HG03060 (cell line): ENCODE data around the gene ETS1.
A peak's percentile ranks its signal among the peaks of the same experiment; 100 is the strongest.

Experiments used
- ATAC-seq: cut with Tn5 transposase; IDR thresholded peaks from one replicate; pipeline ENCODE4 v1.9.1; 2021; ENCODE audit warnings: low read depth, moderate number of reproducible peaks; ENCODE audit not compliant: unreplicated experiment

ETS1 gene

GRCh38 chr11:128506999-128507611 lies 80.3 kb downstream of the ETS1 start:
- ATAC-seq, result no peak

GRCh38 chr11:128506356-128506755 lies 81.0 kb downstream of the ETS1 start:
- no peak for ATAC-seq

GRCh38 chr11:128505449-128506065 lies 81.8 kb downstream of the ETS1 start:
- ATAC-seq, result no peak

DNA sequence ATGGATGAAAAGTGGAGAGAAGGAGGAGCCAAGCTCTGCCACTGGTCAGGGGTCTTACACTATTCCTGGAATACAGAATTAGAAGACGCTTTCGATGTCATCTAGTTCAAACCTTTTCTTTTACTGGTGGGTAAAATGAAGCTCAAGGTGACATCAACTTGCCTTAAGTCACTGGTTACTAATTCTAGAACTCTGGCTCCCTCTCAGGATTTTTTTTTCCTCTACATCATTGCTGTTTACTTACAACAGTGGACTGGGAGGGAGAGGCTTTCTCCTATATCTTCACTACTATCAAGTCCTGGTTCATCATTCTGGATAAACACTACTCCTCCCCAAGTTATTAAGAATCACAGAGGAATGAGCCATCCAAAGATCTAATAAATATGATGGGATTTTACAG lies 82.9 kb downstream of the ETS1 start:
- no peak for ATAC-seq

GRCh38 chr11:128503245-128503991 lies 83.9 kb downstream of the ETS1 start:
- no peak for ATAC-seq

GRCh38 chr11:128502726-128503125 lies 84.6 kb downstream of the ETS1 start:
- no peak for ATAC-seq

- ATAC-seq, result no peak
These were observed 85.5 kb downstream of the ETS1 start for GRCh38 chr11:128501632-128502549.

- ATAC-seq, result no peak
These were observed 86.3 kb downstream of the ETS1 start for GRCh38 chr11:128501008-128501407.

GRCh38 chr11:128500493-128500892 lies 86.9 kb downstream of the ETS1 start:
- ATAC-seq, result no peak

DNA sequence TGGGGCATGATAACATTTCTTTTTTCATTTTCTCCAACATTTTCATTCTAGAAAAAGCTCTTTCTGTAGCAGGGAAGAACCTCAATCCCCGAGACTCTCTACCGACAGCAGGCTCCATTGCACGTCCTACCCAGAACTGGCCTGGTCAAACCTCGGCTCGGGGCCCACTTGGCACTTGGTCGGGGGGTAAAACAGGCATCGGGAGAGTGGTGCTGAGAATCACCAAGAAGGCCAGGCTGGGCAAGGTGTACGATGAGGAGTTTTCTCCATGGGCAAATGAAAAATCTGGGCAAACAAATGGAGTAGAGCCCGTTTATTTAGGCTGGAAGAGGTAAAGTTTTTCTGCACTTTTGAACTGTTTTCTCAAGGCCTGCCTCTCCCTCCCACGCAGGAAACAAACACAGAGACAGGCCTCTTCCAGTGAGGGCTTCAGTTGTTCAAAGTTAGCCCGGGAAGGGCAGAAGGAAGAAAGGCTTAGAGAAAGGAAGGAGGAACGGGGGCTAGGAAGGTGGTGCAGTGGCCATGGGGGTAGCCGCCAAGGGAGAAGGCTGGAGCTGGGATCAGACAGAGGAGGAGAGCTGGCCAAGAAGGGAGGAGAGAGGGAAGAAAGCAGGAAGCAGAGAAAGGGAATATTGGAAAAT lies 87.6 kb downstream of the ETS1 start:
- no peak for ATAC-seq

GRCh38 chr11:128498721-128499245 lies 88.6 kb downstream of the ETS1 start:
- ATAC-seq, result no peak

DNA sequence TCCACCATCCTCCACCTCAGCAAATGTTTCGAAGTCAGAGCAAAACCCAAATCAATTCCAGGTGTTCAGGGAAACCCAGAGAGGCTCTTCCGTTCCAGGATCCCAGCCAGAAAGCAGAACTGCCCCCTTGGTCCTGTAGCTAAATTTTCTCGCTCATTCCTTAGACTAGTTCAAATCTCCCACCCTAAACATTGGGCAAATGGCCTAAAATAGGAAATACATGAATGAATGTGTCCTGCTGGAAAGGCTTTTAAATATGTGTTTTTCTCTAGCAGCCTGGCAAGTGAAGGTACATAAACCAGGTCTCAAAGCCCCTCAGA lies 89.6 kb downstream of the ETS1 start:
- ATAC-seq, result no peak

GRCh38 chr11:128497061-128497775 lies 90.1 kb downstream of the ETS1 start:
- ATAC-seq, result peak; percentile 68

DNA sequence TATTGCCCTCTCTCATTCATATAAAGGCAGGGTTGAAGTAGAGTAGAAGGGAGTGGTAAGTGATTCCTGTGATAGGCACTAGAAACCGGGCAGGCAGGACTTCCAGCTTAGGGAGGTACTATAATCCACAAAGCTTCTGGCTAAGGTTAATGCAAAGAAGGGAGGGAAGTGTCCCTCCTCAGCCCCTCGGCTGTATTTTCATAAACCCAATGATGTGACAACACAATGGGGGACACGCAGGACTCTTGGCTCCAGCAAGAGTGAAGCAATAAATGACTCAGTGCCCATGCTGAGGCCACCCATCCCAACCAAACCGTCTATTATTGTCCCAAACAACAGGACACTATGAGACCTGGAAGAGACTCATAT lies 90.7 kb downstream of the ETS1 start:
- ATAC-seq, result no peak

DNA sequence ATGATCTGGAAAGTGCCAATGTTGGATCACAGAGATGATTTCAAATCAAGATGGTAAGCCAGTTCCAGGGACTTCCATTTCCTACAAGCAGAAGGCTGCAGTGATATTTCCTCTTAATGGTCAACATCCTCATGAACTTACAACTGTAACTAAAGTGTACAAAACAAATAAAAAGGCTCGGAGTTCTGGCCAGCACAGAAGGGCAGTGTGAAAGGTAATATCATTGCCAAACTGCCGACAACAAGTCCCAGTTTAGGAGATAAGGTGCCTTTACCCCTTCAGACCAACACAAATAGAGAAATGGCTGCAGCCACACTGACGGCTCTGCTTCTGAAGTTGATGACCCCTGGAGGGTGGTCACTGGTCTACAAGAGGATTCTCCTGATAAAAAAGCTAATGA lies 91.1 kb downstream of the ETS1 start:
- no peak for ATAC-seq

GRCh38 chr11:128494418-128495332 lies 92.7 kb downstream of the ETS1 start:
- no peak for ATAC-seq

- no peak for ATAC-seq
These were observed 93.8 kb downstream of the ETS1 start for GRCh38 chr11:128493570-128493965.

DNA sequence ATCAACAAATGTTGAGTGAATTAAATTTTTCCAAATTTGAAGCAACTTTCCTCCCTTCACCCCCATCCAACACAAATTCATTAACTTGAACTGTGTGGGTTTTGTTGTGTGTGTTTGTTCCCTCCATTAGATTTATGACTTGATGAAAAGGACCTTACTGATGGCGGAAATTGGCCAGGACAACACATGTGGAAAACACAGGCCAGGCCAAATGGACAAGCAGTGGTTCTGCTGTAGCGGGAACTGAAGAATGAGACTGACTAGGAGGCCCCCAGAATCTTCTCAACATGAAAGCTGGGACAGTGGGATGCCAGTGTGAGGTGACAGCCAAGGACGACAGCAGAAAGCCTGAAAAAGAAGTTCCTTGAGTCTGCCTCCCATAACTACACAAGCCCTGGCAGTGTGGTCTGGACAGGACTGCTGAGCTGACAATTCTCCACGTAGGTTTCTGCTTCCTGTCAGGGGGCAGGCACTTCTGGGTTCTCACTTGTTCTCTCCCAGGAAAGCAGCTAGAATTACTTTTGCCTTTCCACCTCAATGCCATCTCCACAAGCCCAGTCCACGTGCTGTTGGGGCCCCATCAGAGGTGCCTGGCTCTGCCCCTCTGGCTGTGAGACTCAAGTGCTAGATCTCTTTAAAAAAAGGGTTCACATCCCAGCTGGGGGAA lies 94.3 kb downstream of the ETS1 start:
- ATAC-seq, result no peak
